KOPT-K1 (cell line): Measurements from ENCODE around the gene MDFI.

Source experiments
- H3K27ac ChIP-seq: fragments of 200-600 bp; sonication (generic); 2 replicates; pipeline ENCODE4 v1.5.1; 2016; ENCODE audit warnings: antibody characterized with exemption, mild to moderate bottlenecking, low read depth, low read length; ENCODE audit not compliant: poor library complexity, severe bottlenecking
- H3K36me3 ChIP-seq: fragments of 200-600 bp; sonication (generic); 2 replicates; pipeline ENCODE4 v1.5.1; 2017; ENCODE audit warnings: antibody characterized with exemption, mild to moderate bottlenecking, low read length, moderate library complexity; ENCODE audit not compliant: insufficient read depth
- H3K9me3 ChIP-seq: fragments of 200-600 bp; sonication (generic); 2 replicates; pipeline ENCODE4 v1.5.1; 2017; ENCODE audit warnings: antibody characterized with exemption, low read length, mild to moderate bottlenecking; ENCODE audit not compliant: insufficient read depth, poor library complexity, severe bottlenecking

Gene MDFI

DNA sequence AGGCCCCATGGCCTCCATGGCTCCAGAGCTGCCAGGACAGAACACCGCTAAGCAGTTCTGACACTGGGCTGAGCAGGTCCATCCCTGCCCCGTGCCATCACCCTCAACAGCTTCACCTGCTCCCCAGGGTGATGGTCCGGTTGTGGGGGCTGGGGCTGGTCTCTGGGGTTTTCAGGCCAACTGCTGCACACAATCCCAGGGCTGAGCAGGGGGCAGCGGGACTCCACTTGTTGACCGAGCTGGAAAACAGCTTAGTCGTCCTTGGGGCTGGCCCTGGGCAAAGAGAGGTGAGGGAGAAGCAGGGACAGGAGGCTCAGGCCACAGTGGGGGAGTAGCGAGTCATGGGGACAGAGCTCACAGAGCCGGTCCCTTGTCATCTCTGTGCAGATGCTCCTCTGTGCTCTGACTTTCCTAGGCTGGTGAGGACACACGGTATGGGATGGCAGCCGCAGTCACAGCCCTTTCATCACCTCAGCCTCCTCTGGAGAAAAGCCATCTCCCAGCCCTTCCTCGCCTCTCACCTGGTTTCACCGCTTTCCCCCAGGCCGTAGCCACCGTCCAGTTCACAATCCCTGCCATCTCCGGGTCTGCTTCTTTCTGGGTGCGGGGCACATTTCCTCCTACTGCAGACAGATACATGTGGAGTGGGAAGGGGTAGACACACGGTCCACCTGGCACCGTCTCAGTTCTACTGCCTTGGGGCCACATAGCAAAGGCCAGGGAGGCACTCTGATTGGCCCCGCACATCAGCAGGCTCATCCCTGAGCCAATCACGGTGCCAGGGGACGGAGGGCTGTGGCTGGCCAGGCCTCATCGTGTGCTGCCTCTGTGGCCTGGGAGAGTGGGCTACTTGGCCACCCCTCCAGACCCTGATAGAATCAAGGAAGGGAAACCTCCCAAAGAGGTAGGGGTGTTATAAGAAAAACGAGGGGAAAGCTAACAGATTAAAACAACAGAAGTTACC, 19.1 kb downstream of the MDFI start:
- H3K36me3 ChIP-seq, result peaks cover 8% of the 10 kb centered on the region; the same call in 1 of the 2 replicates
- H3K27ac ChIP-seq, result no peak overlapping the region

DNA sequence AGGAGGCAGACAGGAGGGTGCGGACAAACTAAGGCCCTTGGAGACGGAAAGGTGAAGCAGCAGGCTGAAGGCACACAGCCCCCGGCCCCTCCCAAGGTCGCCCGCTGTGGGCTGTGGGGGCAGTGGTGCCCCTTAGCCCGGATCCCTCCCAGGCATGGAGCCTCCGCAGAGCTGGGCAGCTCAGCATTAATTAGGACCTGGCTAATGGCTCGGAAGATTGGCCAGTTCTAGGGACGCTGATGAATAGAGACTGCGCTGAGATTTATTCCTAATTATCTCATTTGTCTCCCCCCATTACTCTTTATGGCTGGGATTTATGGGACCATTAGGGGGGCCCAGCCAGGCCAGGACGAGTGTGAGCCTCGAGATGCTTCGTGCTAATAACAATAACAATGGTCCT, 20.4 kb downstream of the MDFI start:
- no peaks in the 10 kb centered on the region for H3K9me3 ChIP-seq
- H3K27ac ChIP-seq, result no peak overlapping the region
- no peaks in the 10 kb centered on the region for H3K36me3 ChIP-seq

More for the DNA sequence above, 19.1 kb downstream of the MDFI start:
- no peaks in the 10 kb centered on the region for H3K9me3 ChIP-seq

DNA sequence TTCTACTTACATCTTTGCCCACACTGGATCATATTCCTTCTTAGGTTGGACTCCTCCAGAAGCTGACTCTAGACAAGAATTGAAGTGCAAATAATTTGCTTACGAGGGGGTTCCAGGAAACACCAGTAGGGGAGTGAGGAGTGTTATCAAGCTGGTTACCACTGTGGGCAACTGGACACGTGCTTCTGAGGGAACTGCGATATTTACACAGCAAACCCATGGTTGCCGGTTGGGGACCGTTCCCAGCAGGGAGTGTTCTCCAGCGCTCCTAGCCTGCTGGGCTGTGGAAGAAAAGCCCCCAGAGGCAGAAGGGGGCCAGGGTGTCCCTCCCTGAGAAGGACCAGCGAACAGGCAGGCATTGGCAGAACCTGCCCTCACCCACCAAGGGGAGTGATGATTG, 21.7 kb downstream of the MDFI start:
- Histone ChIP-seq H3K27ac (no peak overlapping the region), H3K9me3 (no peaks in the 10 kb centered on the region)

DNA sequence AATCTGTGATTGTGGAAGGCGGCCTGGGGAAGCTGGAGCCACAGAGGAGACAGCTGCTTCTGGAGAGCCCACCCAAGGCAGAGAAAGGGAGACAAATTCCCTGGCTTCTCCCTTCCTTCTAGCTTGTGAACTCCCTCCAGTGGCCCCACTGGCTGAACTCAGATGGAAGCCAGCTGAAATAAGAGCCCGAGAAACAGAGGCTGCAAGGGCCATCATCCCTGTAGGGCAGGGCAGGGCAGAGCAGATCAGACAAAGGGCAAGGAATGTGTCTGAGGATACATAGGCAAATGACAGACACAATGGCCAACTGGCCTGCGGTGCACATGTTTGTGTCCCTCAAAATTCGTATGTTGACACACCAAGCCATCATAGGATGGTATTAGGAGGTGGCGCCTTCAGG, 25.3 kb downstream of the MDFI start:
- H3K9me3 ChIP-seq, result no peaks in the 10 kb centered on the region
- no peak overlapping the region for H3K27ac ChIP-seq
- H3K36me3 ChIP-seq, result no peaks in the 10 kb centered on the region

More for the DNA sequence above, 21.7 kb downstream of the MDFI start:
- no peaks in the 10 kb centered on the region for H3K36me3 ChIP-seq

DNA sequence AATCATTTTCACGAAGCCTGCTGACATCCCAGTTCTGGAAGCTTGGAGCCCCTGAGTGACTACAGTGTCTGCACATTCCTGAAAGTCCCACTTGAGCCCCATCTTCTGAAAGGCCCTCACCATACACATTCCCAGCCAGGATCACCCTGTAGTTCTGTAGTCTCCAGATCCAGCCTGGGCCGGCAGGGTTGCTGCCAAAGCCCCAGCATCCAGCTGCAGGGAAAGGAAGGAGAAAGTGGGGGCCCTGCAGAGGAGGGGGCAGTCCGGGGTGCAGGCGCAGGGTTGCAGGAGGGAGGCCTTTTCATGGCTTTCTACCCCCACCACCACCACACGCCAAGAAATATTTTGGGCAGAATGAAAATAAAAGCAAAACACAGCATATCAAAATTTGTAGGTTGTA, 26.0 kb downstream of the MDFI start:
- H3K36me3 ChIP-seq, result no peaks in the 10 kb centered on the region
- H3K27ac ChIP-seq, result no peak overlapping the region
- H3K9me3 ChIP-seq, result no peaks in the 10 kb centered on the region

DNA sequence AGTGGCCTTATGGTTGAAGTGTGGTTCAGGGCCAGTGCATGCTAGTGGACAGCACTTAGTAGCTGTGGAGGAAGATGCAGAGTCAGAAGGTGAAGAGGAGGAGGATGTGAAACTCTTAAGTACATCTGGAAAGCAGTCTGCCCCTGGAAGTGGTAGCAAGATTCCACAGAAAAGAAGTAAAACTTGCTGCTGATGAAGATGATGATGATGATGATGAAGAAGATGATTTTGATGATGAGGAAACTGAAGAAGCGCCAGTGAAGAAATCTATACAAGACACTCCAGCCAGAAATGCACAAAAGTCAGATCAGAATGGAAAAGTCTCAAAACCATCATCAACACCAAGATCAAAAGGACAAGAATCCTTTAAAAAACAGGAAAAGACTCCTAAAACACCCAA, 28.9 kb downstream of the MDFI start:
- Histone ChIP-seq H3K36me3 (no peaks in the 10 kb centered on the region), H3K9me3 (no peaks in the 10 kb centered on the region), H3K27ac (no peak overlapping the region)

DNA sequence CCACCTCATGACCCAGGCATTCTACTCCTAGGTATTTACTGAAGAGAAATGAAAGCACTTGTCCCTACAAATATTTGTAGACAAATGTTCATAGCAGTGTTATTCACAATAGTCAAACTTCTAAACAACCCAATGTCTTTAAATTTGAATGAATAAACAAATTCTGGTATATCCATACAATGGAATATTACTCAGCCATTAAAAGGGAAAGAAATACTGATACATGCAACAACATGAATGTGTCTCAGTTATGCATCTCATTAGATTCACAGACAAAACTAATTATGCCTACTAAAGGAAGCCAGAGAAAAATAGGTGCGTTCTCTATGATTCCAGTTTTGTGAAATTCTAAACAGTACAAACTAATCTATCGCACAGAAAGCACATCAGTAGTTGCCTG, 30.7 kb downstream of the MDFI start:
- Histone ChIP-seq H3K27ac (no peak overlapping the region), H3K36me3 (no peaks in the 10 kb centered on the region), H3K9me3 (no peaks in the 10 kb centered on the region)

DNA sequence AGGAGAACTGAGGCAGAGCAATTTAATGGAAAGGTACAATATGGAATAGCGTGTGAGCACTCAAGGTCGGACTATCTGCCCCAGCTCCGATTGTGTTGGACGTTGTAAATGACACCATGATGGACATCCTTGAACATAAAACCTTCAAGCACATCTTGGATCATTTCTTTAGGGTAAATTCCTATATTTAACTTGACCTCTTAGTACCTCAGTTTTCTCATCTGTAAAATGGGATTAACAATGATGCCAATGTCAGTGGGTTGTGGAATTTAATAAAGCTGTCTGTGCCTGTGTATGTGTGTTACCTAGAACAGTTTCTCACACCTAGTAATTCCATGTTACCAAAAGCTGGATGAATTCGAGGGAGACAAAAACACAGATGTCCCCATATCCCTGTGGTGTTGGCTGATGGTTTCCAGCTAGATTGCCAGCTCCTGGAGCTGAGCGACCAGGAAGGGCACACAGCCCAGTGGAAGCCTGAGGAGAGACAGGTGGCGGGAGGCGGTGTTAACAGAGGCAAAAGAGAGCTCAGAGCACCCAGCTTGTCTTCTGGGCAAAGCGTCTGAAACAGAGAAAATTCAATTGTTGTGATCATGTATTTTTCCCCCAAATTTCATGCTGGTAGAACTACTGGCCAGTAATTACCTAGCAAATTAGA, 32.6 kb downstream of the MDFI start:
- H3K36me3 ChIP-seq, result no peaks in the 10 kb centered on the region
- H3K27ac ChIP-seq, result no peak overlapping the region

DNA sequence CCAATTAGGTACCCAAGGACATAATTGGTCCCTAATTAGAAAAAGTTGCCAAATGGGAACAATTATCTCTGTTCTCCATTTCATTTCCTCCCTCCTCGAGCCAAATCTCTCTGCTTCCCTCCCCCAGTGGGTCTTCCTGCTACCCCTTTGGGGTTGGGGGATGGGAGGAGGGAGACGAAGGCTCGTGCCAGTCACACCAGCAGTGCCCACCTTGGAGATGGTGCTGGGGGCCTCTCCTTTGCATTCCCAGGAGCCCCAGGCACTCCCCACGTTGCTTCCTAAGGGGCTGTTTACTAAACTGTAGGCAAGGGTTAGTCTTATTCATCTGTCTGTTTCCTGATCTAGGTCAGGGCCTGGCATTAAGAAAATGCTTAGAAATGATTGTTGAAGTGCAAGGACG, 33.1 kb downstream of the MDFI start:
- no peaks in the 10 kb centered on the region for H3K36me3 ChIP-seq
- no peak overlapping the region for H3K27ac ChIP-seq
- no peaks in the 10 kb centered on the region for H3K9me3 ChIP-seq

More for the DNA sequence above, 32.6 kb downstream of the MDFI start:
- no peaks in the 10 kb centered on the region for H3K9me3 ChIP-seq

DNA sequence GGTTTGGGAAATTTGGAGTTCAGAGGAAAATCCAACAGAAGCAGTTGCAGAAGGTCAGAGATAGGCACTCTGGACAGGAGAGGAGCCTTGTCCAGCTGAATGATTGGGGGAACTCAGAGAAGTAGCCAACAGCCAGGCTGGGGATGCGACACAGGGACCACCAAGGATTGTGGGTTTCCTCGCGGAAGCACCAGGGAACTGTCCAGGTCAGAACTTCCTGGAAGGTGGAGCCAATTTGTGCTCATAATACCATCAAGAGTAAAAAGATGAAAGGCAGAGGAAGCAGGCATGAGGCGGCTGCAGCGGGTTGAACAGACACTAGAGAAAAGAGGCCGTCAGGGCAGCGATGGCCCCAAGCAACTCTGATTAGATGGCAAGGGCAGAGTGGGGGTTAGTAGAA, 33.7 kb downstream of the MDFI start:
- Histone ChIP-seq H3K36me3 (no peaks in the 10 kb centered on the region), H3K9me3 (no peaks in the 10 kb centered on the region), H3K27ac (no peak overlapping the region)

DNA sequence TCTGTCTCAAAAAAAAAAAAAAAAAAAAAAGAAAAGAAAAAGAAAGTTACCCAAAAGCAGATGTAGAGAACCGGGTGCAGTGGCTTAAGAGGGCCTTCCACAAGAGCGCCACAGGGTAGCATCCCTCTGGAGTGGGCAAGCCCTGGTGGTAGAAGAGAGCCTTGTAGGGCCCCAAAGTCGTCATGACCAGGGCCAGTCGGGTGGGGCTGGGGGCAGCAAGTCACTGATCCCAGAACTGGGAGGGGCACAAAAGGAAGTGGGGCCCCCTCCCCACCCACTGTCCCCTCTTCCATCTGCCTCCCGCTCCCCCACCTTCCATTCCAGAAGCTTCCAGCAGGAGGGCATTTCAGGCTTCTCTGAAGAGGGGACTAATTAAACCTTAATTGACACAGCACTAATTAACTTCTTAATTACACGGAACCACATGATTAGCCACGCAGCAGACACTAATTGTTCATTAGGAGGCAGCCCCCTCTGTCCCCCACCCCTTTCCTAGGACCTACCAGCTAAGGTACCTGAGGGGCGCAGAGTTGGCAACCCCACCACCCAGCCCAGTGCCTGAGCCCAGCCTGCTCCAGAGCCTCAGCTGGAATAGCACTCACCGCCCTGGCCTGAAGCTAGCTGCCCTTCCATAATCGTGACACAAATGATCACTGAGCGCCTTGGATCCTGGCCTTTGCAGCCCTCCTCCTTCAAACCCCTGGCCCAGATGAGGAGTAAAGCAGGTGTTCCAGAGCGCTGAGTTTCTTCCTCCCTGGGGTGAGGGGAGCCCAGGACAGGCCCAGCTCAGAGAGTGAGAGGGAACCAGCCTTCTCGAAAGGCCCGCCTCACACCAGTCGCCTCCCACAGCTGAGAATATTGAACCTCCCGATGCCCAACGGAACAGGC, 34.8 kb downstream of the MDFI start:
- Histone ChIP-seq H3K27ac (no peak overlapping the region), H3K9me3 (no peaks in the 10 kb centered on the region), H3K36me3 (no peaks in the 10 kb centered on the region)

DNA sequence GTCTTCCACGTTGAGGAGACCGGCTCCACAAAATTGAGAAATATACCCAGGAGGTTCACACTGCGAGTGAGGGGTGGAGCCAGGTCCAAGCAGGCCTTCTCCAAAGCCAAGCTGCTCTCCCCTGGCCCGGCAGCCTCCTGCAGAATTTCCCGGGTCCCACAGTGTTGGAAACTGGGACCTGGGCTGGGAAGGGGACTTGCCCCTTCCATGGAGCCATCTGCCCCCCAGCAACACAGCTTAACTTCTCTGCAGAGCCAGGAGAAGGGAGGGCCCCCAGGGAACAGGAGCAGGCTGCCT, 35.4 kb downstream of the MDFI start:
- no peaks in the 10 kb centered on the region for H3K36me3 ChIP-seq
- no peak overlapping the region for H3K27ac ChIP-seq
- no peaks in the 10 kb centered on the region for H3K9me3 ChIP-seq

DNA sequence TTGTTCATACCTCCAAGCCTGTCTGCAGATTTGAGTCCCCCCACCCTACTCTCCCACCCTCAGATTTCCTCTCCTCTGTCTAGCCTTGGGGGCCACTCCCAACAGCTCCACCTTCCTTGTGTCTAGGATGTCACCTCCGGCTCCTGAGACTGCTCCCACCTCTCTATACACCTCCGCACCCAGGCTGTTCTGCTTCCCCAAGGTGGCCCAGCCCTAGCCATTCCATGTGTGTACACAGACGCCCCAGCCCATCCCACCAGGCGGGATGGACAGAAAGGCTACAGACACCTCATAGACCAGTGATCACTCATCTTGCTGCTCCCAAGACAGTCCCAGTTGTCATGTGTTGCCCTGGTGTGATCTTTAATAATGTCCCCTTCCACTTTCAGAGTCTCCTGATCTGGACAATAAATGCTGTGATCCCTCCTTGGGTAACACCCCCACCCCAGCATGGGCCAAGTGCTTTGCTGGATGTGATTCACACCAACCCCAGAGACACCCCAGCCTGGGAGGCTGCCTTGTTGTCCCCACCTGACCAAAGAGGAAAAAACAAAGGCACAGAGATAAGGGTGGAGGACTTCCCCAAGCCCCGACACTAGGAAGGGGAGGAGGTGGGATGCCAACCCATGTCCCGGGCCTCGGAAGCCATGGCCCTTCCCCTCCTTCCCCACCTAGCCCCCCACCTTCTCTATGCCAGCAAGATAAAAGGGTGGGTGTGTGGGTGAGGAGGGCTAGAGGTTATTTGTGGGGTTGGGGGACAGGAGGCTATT, 36.1 kb downstream of the MDFI start:
- Histone ChIP-seq H3K36me3 (no peaks in the 10 kb centered on the region), H3K27ac (no peak overlapping the region), H3K9me3 (no peaks in the 10 kb centered on the region)

DNA sequence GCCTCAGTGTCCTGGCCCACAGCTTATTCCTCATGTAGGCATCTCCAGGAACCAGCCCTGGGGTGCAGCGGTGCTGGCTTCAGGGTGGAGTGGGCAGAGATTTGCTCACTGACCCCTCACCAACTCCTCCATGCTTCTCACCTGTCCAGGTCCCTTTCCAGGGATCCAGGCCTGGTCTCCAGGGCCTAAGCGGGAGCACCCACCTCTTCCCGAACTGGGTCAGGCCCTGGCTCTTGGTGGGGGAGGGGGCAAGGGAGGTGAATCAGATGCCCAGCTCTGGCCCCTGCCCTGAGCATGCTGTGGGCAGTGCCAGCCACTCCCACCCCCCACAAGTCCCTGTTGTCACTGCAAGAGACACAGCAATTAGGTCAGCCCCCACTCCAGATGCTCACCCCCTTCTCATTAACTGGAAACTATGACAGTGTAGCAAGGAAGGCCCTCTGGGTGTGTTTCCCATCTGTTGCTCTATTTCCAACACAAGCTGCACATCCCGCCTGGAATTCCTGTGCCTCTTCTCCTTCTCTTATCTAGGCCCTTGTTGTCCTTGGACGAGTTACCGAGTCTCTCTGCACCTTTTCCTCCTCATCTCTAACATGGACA, 37.0 kb downstream of the MDFI start:
- H3K36me3 ChIP-seq, result no peaks in the 10 kb centered on the region
- H3K9me3 ChIP-seq, result no peaks in the 10 kb centered on the region
- H3K27ac ChIP-seq, result no peak overlapping the region
